ENCODE data around the gene IGF2BP2.

DNA sequence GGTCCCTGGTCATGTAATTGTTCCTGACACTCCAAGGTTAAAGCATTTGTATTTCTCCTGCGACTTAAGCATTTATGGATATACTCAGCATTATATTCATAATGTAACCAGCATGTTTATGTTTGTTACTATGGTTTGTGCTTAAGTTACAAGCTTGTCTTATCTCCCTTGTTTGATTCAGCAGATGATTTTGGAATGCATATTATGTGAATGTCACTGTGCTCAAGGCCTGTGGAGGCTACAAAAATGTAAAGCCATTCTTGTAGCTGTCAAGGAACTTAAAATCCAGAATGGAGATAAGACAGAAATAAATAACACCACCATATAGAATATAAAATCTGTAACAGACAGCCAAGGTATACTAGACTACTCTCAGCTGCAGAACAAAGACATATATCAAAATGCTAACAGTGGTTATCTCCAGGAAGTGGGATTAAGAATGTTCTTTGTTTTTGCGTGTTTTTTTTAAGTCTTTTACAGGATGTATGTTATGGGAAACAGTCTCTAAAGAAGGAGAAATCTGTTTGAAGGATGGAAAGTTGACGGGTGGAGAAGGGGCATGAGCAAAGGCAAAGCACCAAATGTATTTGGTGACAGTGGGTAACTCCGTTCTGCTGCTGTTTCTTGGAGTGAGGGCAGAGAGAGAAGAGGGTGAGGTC is 61.4 kb downstream of the IGF2BP2 start:
- no peak for TF ChIP-seq EZH2 (optimal IDR thresholded peaks at IDR 0.05; ENCODE audit: low read depth, low read length)
- TF ChIP-seq, protein P1, sequence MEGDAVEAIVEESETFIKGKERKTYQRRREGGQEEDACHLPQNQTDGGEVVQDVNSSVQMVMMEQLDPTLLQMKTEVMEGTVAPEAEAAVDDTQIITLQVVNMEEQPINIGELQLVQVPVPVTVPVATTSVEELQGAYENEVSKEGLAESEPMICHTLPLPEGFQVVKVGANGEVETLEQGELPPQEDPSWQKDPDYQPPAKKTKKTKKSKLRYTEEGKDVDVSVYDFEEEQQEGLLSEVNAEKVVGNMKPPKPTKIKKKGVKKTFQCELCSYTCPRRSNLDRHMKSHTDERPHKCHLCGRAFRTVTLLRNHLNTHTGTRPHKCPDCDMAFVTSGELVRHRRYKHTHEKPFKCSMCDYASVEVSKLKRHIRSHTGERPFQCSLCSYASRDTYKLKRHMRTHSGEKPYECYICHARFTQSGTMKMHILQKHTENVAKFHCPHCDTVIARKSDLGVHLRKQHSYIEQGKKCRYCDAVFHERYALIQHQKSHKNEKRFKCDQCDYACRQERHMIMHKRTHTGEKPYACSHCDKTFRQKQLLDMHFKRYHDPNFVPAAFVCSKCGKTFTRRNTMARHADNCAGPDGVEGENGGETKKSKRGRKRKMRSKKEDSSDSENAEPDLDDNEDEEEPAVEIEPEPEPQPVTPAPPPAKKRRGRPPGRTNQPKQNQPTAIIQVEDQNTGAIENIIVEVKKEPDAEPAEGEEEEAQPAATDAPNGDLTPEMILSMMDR (IDR thresholded peaks at IDR 0.05; ENCODE audit: low read length), result no peak

Data from MM.1S (cell line).